Measurements from ENCODE around the gene PCDHA1.

- TF ChIP-seq MAX (IDR thresholded peaks at IDR 0.05) (no peak), CTCF (IDR thresholded peaks at IDR 0.05 in 2 of 3, conservative IDR thresholded peaks at IDR 0.05 in 1 of 3; ENCODE audit: borderline replicate concordance in 1 of 3, insufficient read depth in 1 of 3, low read depth in 2 of 3, low read length in 2 of 3) (no peak), SP1 (IDR thresholded peaks at IDR 0.05; ENCODE audit: low read depth) (no peak)
These were observed 57.1 kb downstream of the PCDHA1 start for GRCh38 chr5:140842798-140843733.

Data from HCT116 (cell line).